ENCODE data around the gene TMEM97. TPM values are rescaled to one million over a fixed set of nuclear protein-coding genes. Genes with fewer than 3 reads are reported as not detected.

TMEM97 gene
- total and polyA plus RNA-seq, 9 of the 15 experiments (the other 6 are each of a cell fraction or from before 2014, with no cell fraction given): 34.6 to 121 (median 76.0) TPM

DNA sequence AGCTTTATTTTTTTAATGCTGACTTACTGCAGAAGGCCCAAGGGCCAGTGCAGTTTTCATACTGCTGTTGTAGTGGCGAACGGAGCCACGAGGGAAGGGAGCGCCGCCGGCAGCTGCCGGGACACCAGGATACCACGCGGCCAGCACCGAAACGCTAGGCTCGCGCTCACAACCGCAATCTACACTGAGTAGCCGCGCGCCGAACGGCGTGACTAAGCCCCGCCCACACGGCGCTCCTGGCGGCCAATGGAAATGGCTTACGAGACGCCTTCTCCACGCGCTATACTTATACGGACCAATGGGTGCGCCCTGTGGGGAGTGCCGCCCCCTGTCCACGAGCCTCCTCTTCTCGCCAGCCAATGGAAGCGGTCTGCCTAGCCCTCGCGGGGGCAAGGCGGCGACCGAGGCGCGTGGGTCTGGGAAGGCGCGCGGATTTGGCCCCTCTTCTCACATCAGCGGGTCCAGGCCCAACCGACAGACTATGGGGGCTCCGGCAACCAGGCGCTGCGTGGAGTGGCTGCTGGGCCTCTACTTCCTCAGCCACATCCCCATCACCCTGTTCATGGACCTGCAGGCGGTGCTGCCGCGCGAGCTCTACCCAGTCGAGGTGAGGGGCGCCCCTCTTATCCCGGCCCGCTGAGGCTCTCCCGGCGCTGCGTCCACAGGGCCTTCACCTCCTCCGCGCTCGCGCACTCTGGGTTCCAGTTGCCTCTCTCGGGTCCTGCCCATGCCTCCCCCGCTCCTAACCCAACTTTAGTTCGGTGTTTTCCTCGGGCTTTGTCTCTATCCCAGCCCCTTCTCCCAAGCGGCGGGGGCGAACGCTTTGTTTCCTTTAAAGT is at the start of gene TMEM97 (continued):
- TF ChIP-seq, protein P1, sequence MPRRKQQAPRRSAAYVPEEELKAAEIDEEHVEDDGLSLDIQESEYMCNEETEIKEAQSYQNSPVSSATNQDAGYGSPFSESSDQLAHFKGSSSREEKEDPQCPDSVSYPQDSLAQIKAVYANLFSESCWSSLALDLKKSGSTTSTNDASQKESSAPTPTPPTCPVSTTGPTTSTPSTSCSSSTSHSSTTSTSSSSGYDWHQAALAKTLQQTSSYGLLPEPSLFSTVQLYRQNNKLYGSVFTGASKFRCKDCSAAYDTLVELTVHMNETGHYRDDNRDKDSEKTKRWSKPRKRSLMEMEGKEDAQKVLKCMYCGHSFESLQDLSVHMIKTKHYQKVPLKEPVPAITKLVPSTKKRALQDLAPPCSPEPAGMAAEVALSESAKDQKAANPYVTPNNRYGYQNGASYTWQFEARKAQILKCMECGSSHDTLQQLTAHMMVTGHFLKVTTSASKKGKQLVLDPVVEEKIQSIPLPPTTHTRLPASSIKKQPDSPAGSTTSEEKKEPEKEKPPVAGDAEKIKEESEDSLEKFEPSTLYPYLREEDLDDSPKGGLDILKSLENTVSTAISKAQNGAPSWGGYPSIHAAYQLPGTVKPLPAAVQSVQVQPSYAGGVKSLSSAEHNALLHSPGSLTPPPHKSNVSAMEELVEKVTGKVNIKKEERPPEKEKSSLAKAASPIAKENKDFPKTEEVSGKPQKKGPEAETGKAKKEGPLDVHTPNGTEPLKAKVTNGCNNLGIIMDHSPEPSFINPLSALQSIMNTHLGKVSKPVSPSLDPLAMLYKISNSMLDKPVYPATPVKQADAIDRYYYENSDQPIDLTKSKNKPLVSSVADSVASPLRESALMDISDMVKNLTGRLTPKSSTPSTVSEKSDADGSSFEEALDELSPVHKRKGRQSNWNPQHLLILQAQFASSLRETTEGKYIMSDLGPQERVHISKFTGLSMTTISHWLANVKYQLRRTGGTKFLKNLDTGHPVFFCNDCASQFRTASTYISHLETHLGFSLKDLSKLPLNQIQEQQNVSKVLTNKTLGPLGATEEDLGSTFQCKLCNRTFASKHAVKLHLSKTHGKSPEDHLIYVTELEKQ (CRISPR knock-in tag; IDR thresholded peaks at IDR 0.05): no peak
- TF ChIP-seq, protein P2, sequence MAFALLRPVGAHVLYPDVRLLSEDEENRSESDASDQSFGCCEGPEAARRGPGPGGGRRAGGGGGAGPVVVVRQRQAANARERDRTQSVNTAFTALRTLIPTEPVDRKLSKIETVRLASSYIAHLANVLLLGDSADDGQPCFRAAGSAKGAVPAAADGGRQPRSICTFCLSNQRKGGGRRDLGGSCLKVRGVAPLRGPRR (CRISPR knock-in tag; IDR thresholded peaks at IDR 0.05): no peak
- TF ChIP-seq RUNX1 (IDR thresholded peaks at IDR 0.05; ENCODE audit: low read depth) (no peak), ZNF76 (CRISPR knock-in tag; IDR thresholded peaks at IDR 0.05; ENCODE audit: borderline replicate concordance) (no peak), SETDB1 (IDR thresholded peaks at IDR 0.05; ENCODE audit: low read length) (no peak), BACH1 (tag; IDR thresholded peaks at IDR 0.05) (no peak), PTRF (tag; IDR thresholded peaks at IDR 0.05) (no peak), EP300 (IDR thresholded peaks at IDR 0.05; ENCODE audit: low read length) (no peak), CBFA2T3 (IDR thresholded peaks at IDR 0.05) (no peak)
- TF ChIP-seq, protein P3, sequence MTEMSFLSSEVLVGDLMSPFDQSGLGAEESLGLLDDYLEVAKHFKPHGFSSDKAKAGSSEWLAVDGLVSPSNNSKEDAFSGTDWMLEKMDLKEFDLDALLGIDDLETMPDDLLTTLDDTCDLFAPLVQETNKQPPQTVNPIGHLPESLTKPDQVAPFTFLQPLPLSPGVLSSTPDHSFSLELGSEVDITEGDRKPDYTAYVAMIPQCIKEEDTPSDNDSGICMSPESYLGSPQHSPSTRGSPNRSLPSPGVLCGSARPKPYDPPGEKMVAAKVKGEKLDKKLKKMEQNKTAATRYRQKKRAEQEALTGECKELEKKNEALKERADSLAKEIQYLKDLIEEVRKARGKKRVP (CRISPR knock-in tag; IDR thresholded peaks at IDR 0.05): no peak
- TF ChIP-seq, protein P4, sequence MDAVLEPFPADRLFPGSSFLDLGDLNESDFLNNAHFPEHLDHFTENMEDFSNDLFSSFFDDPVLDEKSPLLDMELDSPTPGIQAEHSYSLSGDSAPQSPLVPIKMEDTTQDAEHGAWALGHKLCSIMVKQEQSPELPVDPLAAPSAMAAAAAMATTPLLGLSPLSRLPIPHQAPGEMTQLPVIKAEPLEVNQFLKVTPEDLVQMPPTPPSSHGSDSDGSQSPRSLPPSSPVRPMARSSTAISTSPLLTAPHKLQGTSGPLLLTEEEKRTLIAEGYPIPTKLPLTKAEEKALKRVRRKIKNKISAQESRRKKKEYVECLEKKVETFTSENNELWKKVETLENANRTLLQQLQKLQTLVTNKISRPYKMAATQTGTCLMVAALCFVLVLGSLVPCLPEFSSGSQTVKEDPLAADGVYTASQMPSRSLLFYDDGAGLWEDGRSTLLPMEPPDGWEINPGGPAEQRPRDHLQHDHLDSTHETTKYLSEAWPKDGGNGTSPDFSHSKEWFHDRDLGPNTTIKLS (IDR thresholded peaks at IDR 0.05; ENCODE audit: borderline replicate concordance, low read depth): no peak
- TF ChIP-seq, protein P5, sequence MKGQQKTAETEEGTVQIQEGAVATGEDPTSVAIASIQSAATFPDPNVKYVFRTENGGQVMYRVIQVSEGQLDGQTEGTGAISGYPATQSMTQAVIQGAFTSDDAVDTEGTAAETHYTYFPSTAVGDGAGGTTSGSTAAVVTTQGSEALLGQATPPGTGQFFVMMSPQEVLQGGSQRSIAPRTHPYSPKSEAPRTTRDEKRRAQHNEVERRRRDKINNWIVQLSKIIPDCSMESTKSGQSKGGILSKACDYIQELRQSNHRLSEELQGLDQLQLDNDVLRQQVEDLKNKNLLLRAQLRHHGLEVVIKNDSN (CRISPR knock-in tag; IDR thresholded peaks at IDR 0.05): no peak; the same call in none of the 2 replicates
- TF ChIP-seq, protein P6, sequence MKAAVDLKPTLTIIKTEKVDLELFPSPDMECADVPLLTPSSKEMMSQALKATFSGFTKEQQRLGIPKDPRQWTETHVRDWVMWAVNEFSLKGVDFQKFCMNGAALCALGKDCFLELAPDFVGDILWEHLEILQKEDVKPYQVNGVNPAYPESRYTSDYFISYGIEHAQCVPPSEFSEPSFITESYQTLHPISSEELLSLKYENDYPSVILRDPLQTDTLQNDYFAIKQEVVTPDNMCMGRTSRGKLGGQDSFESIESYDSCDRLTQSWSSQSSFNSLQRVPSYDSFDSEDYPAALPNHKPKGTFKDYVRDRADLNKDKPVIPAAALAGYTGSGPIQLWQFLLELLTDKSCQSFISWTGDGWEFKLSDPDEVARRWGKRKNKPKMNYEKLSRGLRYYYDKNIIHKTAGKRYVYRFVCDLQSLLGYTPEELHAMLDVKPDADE (conservative IDR thresholded peaks at IDR 0.05; ENCODE audit: control insufficient read depth, low read depth, low read length): no peak; the same call in none of the 2 replicates
- TF ChIP-seq, protein P7, sequence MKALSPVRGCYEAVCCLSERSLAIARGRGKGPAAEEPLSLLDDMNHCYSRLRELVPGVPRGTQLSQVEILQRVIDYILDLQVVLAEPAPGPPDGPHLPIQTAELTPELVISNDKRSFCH (CRISPR knock-in tag; IDR thresholded peaks at IDR 0.05): no peak
- TF ChIP-seq, protein P7 (tag; IDR thresholded peaks at IDR 0.05): no peak
- TF ChIP-seq, protein P8, sequence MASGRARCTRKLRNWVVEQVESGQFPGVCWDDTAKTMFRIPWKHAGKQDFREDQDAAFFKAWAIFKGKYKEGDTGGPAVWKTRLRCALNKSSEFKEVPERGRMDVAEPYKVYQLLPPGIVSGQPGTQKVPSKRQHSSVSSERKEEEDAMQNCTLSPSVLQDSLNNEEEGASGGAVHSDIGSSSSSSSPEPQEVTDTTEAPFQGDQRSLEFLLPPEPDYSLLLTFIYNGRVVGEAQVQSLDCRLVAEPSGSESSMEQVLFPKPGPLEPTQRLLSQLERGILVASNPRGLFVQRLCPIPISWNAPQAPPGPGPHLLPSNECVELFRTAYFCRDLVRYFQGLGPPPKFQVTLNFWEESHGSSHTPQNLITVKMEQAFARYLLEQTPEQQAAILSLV (tag; IDR thresholded peaks at IDR 0.05): no peak

All from K562 (cell line).